ENCODE measurements around the gene MICAL2.

- TF ChIP-seq CTCF (IDR thresholded peaks at IDR 0.05) = no peak
- TF ChIP-seq POLR2A (IDR thresholded peaks at IDR 0.05) = no peak
These were observed 110.7 kb downstream of the MICAL2 start for GRCh38 chr11:12221051-12221535.

All from thyroid gland (tissue), 4 donors.